MCF 10A (cell line): ENCODE measurements around the gene TNFRSF1B. TPM values are rescaled to one million over a fixed set of nuclear protein-coding genes. Genes with fewer than 3 reads are reported as not detected.
A peak's percentile ranks its signal among the peaks of the same experiment; 100 is the strongest.

Experiments
- BruUV-seq: library from RNA; stranded (reverse); fragments of 400-500 nt; replicated peaks from 2 replicates; lab custom pipeline; 2021; lab: Mats Ljungman, UMichigan
- CTCF ChIA-PET: fragments of 300-600 bp; sonication (Branson Sonifier 250); formaldehyde crosslinking; extraction: SDS; loops from one replicate; lab custom pipeline; 2021; ENCODE audit warnings: antibody characterized with exemption, inconsistent platforms; lab: Yijun Ruan, JAX
- POLR2A ChIA-PET: fragments of 300-600, 350-650 bp; sonication (Branson Sonifier 250); formaldehyde crosslinking; extraction: SDS; loops from one replicate; lab custom pipeline; 2020; ENCODE audit warnings: antibody characterized with exemption, inconsistent platforms; lab: Yijun Ruan, JAX
- DNase-seq: peaks from one replicate; pipeline ENCODE4 v3.0.0-alpha.2; 2018; ENCODE audit not compliant: unreplicated experiment
- H3K27ac Mint-ChIP-seq: one replicate; pipeline ENCODE4 v1.8.0; 2022; ENCODE audit warnings: mild to moderate bottlenecking, low read depth, mixed read lengths; ENCODE audit not compliant: unreplicated experiment
- H3K27me3 Mint-ChIP-seq: one replicate; pipeline ENCODE4 v1.8.0; 2022; ENCODE audit warnings: mixed read lengths; ENCODE audit not compliant: insufficient read depth, unreplicated experiment
- H3K36me3 Mint-ChIP-seq: one replicate; pipeline ENCODE4 v1.8.0; 2022; ENCODE audit warnings: mild to moderate bottlenecking, moderate library complexity, mixed read lengths; ENCODE audit not compliant: insufficient read depth, unreplicated experiment
- H3K4me1 Mint-ChIP-seq: one replicate; pipeline ENCODE4 v1.8.0; 2022; ENCODE audit warnings: mixed read lengths; ENCODE audit not compliant: insufficient read depth, unreplicated experiment
- H3K4me3 Mint-ChIP-seq: one replicate; pipeline ENCODE4 v1.8.0; 2022; ENCODE audit warnings: mild to moderate bottlenecking, moderate library complexity, mixed read lengths; ENCODE audit not compliant: unreplicated experiment
- H3K9me3 Mint-ChIP-seq: one replicate; pipeline ENCODE4 v1.8.0; 2022; ENCODE audit warnings: mixed read lengths; ENCODE audit not compliant: unreplicated experiment
- CTCF ChIP-seq: fragments of 200-600 bp; IDR thresholded peaks from one replicate; pipeline ENCODE4 v1.8.0; 2022; ENCODE audit warnings: antibody characterized with exemption, mild to moderate bottlenecking; ENCODE audit not compliant: unreplicated experiment
- intact Hi-C: fragments of 100-400 bp; cut with micrococcal nuclease; formaldehyde crosslinking; loops from 2 replicates; pipeline ENCODE4 v1.14.1; 2022
- total RNA-seq: library from RNA; stranded (reverse); gene quantifications from 2 replicates; pipeline ENCODE4 v1.2.3, GENCODE V29; 2022

TNFRSF1B gene
- total RNA-seq, 1 experiment from 2014 or later, result not detected

- peaks cover 4% of the 10 kb centered on the region for H3K36me3 Mint-ChIP-seq
- CTCF ChIA-PET, result interaction anchor here (0.8 kb wide), 1 partner anchor 65 kb away, joined by 4 read pairs; no protein-coding TSS in a partner anchor
- POLR2A ChIA-PET, result interaction anchor here (0.7 to 1.4 kb wide), 4 partner anchors 9 to 42 kb away, joined by 3 to 6 read pairs (median 4); no protein-coding TSS in a partner anchor
- intact Hi-C loops, result no loop called here
- H3K27me3 Mint-ChIP-seq, result no peaks in the 10 kb centered on the region
- peak; percentile 98 for DNase-seq
- BruUV-seq, result no TSS peak
- TF ChIP-seq CTCF, result no peak
- peaks cover 9% of the 10 kb centered on the region for H3K4me1 Mint-ChIP-seq
- peak overlapping the region; percentile 11 for H3K27ac Mint-ChIP-seq
- H3K9me3 Mint-ChIP-seq, result no peaks in the 10 kb centered on the region
- peak overlapping the region; percentile 15 for H3K4me3 Mint-ChIP-seq
Measured at GRCh38 chr1:12143631-12144155, 23.1 kb upstream of the TNFRSF1B start.

- Mint-ChIP-seq H3K9me3 (no peaks in the 10 kb centered on the region), H3K4me3 (no peak overlapping the region), H3K27me3 (no peaks in the 10 kb centered on the region), H3K27ac (peak overlapping the region; percentile 11), H3K4me1 (peaks cover 9% of the 10 kb centered on the region), H3K36me3 (peaks cover 4% of the 10 kb centered on the region)
- ChIA-PET CTCF (interaction anchor here (0.8 to 1.0 kb wide), 2 partner anchors 64 to 86 kb away, joined by 3 to 4 read pairs; no protein-coding TSS in a partner anchor), POLR2A (interaction anchor here (1.0 to 1.4 kb wide), 2 partner anchors 12 to 17 kb away, joined by 4 to 6 read pairs; no protein-coding TSS in a partner anchor)
- intact Hi-C loops, result no loop called here
- BruUV-seq, result no TSS peak
- no peak for TF ChIP-seq CTCF
- DNase-seq, result no peak
Measured at GRCh38 chr1:12144236-12144635, 22.6 kb upstream of the TNFRSF1B start.

GRCh38 chr1:12144969-12145368 lies 21.8 kb upstream of the TNFRSF1B start:
- ChIA-PET POLR2A (no interaction called here), CTCF (interaction anchor here (0.6 to 1.0 kb wide), 3 partner anchors 79 to 318 kb away, joined by 3 read pairs; no protein-coding TSS in a partner anchor)
- BruUV-seq, result no TSS peak
- TF ChIP-seq CTCF, result no peak
- Mint-ChIP-seq H3K4me1 (peaks cover 9% of the 10 kb centered on the region), H3K27me3 (no peaks in the 10 kb centered on the region), H3K36me3 (peaks cover 4% of the 10 kb centered on the region), H3K4me3 (no peak overlapping the region), H3K9me3 (no peaks in the 10 kb centered on the region), H3K27ac (no peak overlapping the region)
- intact Hi-C loops, result no loop called here
- DNase-seq, result no peak

GRCh38 chr1:12145616-12146342 lies 21.0 kb upstream of the TNFRSF1B start:
- no peak for TF ChIP-seq CTCF
- H3K27ac Mint-ChIP-seq, result no peak overlapping the region
- H3K36me3 Mint-ChIP-seq, result peaks cover 4% of the 10 kb centered on the region
- no peak overlapping the region for H3K4me3 Mint-ChIP-seq
- intact Hi-C loops, result no loop called here
- no peaks in the 10 kb centered on the region for H3K9me3 Mint-ChIP-seq
- ChIA-PET CTCF (interaction anchor here (0.6 kb wide), 2 partner anchors 18 to 126 kb away, joined by 3 read pairs; partner anchors contain the start of gene MIIP), POLR2A (interaction anchor here (0.8 kb wide), 1 partner anchor 17 kb away, joined by 3 read pairs; no protein-coding TSS in a partner anchor)
- BruUV-seq, result no TSS peak
- DNase-seq, result no peak
- H3K27me3 Mint-ChIP-seq, result peaks cover 1% of the 10 kb centered on the region
- H3K4me1 Mint-ChIP-seq, result peaks cover 9% of the 10 kb centered on the region
